H1 (cell line): Measurements from ENCODE around the gene ADRB2. TPM values are rescaled to one million over a fixed set of nuclear protein-coding genes. Genes with fewer than 3 reads are reported as not detected.

Source experiments
- CBX5 ChIP-seq: fragments of 300-800, 300-1000 bp; sonication (generic); IDR thresholded peaks from 2 replicates; pipeline ENCODE4 v1.7.1; 2016; ENCODE audit warnings: antibody characterized with exemption, low read length, low read depth
- JUND ChIP-seq: IDR thresholded peaks from 2 replicates; pipeline ENCODE4 v1.6.1; 2011; ENCODE audit warnings: mild to moderate bottlenecking, improper control_type of control experiment, low read length
- RXRA ChIP-seq: IDR thresholded peaks from 2 replicates; pipeline ENCODE4 v1.6.1; 2011; ENCODE audit warnings: low read depth, mild to moderate bottlenecking, low read length, moderate library complexity; ENCODE audit not compliant: insufficient read depth
- polyA plus RNA-seq, 7 experiments: library from polyadenylated mRNA; depleted of rRNA in 3 of 7; stranded (reverse) in 5 of 7; unstranded in 2 of 7; fragments of >200 nt in 5 of 7; fragments of 200-250 nt in 2 of 7; gene quantifications; 1 replicate in 5 of 7; 2 replicates in 1 of 7; 4 replicates in 1 of 7; pipeline versions ENCODE4 v1.2.1 to v1.2.3, GENCODE V29; 2011 to 2013; ENCODE audit warnings: missing spikeins in 2 of 7, mixed read lengths in 2 of 7
- total RNA-seq: library from RNA; stranded (reverse); fragmentation: NEBNext Ultra II Directional; extraction: Animal tissue kit (Norgen Biotek cat#: 25700); gene quantifications from 2 replicates; pipeline ENCODE4 v1.2.1, GENCODE V29; 2021
- TF ChIP-seq, protein P1 (sequence below): IDR thresholded peaks from 2 replicates; pipeline ENCODE4 v1.6.1; 2012; ENCODE audit warnings: inconsistent platforms

Gene ADRB2
- total and polyA plus RNA-seq, 2 of the 8 experiments (the other 6 are each of a cell fraction or from before 2014, with no cell fraction given), result 0.65 to 0.77 TPM

DNA sequence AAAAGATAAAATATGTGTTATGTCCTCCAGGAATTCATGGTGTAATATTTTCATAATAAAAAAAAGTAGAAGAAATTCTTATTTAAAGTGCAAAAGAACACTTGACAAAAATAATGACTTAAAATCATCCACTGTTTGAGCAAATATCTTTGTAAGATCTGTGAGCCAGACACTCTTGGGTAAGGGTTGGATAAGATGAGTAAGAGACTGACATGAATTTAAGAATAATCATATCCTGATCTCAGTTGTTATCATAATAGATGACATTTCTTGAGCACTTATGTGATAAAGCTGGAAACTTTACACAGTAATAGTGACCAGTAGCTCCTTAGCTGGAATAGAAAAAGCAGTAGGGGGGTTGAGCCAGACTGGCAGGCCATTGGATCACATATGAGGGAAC is 40.0 kb upstream of the ADRB2 start (continued):
- TF ChIP-seq, protein P1, sequence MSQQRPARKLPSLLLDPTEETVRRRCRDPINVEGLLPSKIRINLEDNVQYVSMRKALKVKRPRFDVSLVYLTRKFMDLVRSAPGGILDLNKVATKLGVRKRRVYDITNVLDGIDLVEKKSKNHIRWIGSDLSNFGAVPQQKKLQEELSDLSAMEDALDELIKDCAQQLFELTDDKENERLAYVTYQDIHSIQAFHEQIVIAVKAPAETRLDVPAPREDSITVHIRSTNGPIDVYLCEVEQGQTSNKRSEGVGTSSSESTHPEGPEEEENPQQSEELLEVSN, result no peak
- no peak for TF ChIP-seq CBX5
- no peak for TF ChIP-seq RXRA
- TF ChIP-seq JUND, result no peak
